Raji (cell line): ENCODE measurements around the gene HBP1.

Experiments used
- POLR2A ChIP-seq: IDR thresholded peaks from 2 replicates; pipeline ENCODE4 v1.6.1; 2011; ENCODE audit warnings: low read depth, low read length, control low read depth; ENCODE audit not compliant: insufficient read depth

The HBP1 gene

GRCh38 chr7:107150375-107151073 is 18.3 kb upstream of the HBP1 start:
- TF ChIP-seq POLR2A, result no peak

GRCh38 chr7:107151538-107151937 is 17.3 kb upstream of the HBP1 start:
- TF ChIP-seq POLR2A, result no peak

GRCh38 chr7:107152011-107152410 is 16.8 kb upstream of the HBP1 start:
- TF ChIP-seq POLR2A, result no peak

GRCh38 chr7:107154826-107155225 is 14.0 kb upstream of the HBP1 start:
- TF ChIP-seq POLR2A, result no peak

- TF ChIP-seq POLR2A, result no peak
Measured at GRCh38 chr7:107157091-107157490, 11.7 kb upstream of the HBP1 start.

- TF ChIP-seq POLR2A, result no peak
Measured at GRCh38 chr7:107158028-107158427, 10.8 kb upstream of the HBP1 start.

- TF ChIP-seq POLR2A, result no peak
Measured at GRCh38 chr7:107160389-107160788, 8.4 kb upstream of the HBP1 start.

GRCh38 chr7:107161415-107161814 is 7.4 kb upstream of the HBP1 start:
- TF ChIP-seq POLR2A, result no peak

GRCh38 chr7:107162475-107162874 is 6.3 kb upstream of the HBP1 start:
- no peak for TF ChIP-seq POLR2A

- TF ChIP-seq POLR2A, result no peak
Measured at GRCh38 chr7:107164092-107164491, 4.7 kb upstream of the HBP1 start.

- TF ChIP-seq POLR2A, result no peak
Measured at GRCh38 chr7:107165341-107165740, 3.5 kb upstream of the HBP1 start.

- TF ChIP-seq POLR2A, result no peak
Measured at GRCh38 chr7:107166736-107167426, 1.9 kb upstream of the HBP1 start.

GRCh38 chr7:107167483-107168232 is 1.1 kb upstream of the HBP1 start:
- no peak for TF ChIP-seq POLR2A

GRCh38 chr7:107169120-107170050 is 582 bp downstream of the HBP1 start:
- peak; percentile 57 for TF ChIP-seq POLR2A
